Activated gamma-delta T cell treated with Interleukin-2 at 50 U/mL for 16 hours (primary cell): Measurements from ENCODE around the gene NCOA7.
A peak's percentile ranks its signal among the peaks of the same experiment; 100 is the strongest.
"Not testable (repeated sequence)": the region's sequence is repeated elsewhere in the genome, so short reads cannot be mapped to it uniquely, and the experiment has no call there.

Experiments used
- DNase-seq: peaks from one replicate; pipeline ENCODE4 v3.0.0-alpha.2; 2020

The NCOA7 gene

GRCh38 chr6:125759184-125759902 lies 31.4 kb upstream of the NCOA7 start:
- no peak for DNase-seq

- no peak for DNase-seq
Measured at GRCh38 chr6:125759959-125760457, 30.8 kb upstream of the NCOA7 start.

GRCh38 chr6:125764121-125764671 lies 26.6 kb upstream of the NCOA7 start:
- no peak for DNase-seq

GRCh38 chr6:125765944-125766343 lies 24.8 kb upstream of the NCOA7 start:
- DNase-seq: no peak

- DNase-seq: no peak
Measured at GRCh38 chr6:125766641-125767040, 24.1 kb upstream of the NCOA7 start.

- DNase-seq: no peak
Measured at GRCh38 chr6:125769147-125769783, 21.5 kb upstream of the NCOA7 start.

GRCh38 chr6:125773387-125774341 lies 17.1 kb upstream of the NCOA7 start:
- DNase-seq: no peak

- not testable (repeated sequence) for DNase-seq
Measured at GRCh38 chr6:125776107-125776826, 14.5 kb upstream of the NCOA7 start.

GRCh38 chr6:125779924-125780539 lies 10.7 kb upstream of the NCOA7 start:
- DNase-seq: peak; percentile 81

- peak; percentile 48 for DNase-seq
Measured at GRCh38 chr6:125780540-125781313, 10.0 kb upstream of the NCOA7 start.

- no peak for DNase-seq
Measured at GRCh38 chr6:125781314-125781868, 9.4 kb upstream of the NCOA7 start.

- DNase-seq: no peak
Measured at GRCh38 chr6:125784365-125784764, 6.4 kb upstream of the NCOA7 start.

- DNase-seq: no peak
Measured at GRCh38 chr6:125787791-125788190, 3.0 kb upstream of the NCOA7 start.

- DNase-seq: no peak
Measured at GRCh38 chr6:125789167-125789566, 1.6 kb upstream of the NCOA7 start.

GRCh38 chr6:125789576-125790357 lies 993 bp upstream of the NCOA7 start:
- DNase-seq: peak; percentile 21

GRCh38 chr6:125791151-125791819 lies 525 bp downstream of the NCOA7 start:
- peak; percentile 36 for DNase-seq

- DNase-seq: no peak
Measured at GRCh38 chr6:125791820-125792165, 1.0 kb downstream of the NCOA7 start.

GRCh38 chr6:125792172-125792571 lies 1.4 kb downstream of the NCOA7 start:
- DNase-seq: no peak

GRCh38 chr6:125792680-125793079 lies 1.9 kb downstream of the NCOA7 start:
- DNase-seq: no peak
